ENCODE measurements around the gene COA4.

Gene COA4

GRCh38 chr11:73862986-73863385 is 13.7 kb downstream of the COA4 start:
- DNase-seq = no peak

- DNase-seq = no peak
Measured at GRCh38 chr11:73860202-73860601, 16.4 kb downstream of the COA4 start.

GRCh38 chr11:73859671-73860070 is 17.0 kb downstream of the COA4 start:
- DNase-seq = no peak

- DNase-seq = no peak
Measured at GRCh38 chr11:73856031-73856567, 20.5 kb downstream of the COA4 start.

- DNase-seq = peak; percentile 12
Measured at GRCh38 chr11:73854680-73855079, 22.0 kb downstream of the COA4 start.

- DNase-seq = no peak
Measured at GRCh38 chr11:73852049-73852448, 24.6 kb downstream of the COA4 start.

- DNase-seq = no peak
Measured at GRCh38 chr11:73851046-73851764, 25.4 kb downstream of the COA4 start.

GRCh38 chr11:73839123-73839457 is 37.6 kb downstream of the COA4 start:
- no peak for DNase-seq

- DNase-seq = peak; percentile 65
Measured at GRCh38 chr11:73838443-73839122, 38.1 kb downstream of the COA4 start.

GRCh38 chr11:73833067-73833466 is 43.6 kb downstream of the COA4 start:
- DNase-seq = no peak

- no peak for DNase-seq
Measured at GRCh38 chr11:73830261-73830660, 46.4 kb downstream of the COA4 start.

Measured in fibroblast of upper back skin (primary cell).